ENCODE data around the gene ELP5.

DNA sequence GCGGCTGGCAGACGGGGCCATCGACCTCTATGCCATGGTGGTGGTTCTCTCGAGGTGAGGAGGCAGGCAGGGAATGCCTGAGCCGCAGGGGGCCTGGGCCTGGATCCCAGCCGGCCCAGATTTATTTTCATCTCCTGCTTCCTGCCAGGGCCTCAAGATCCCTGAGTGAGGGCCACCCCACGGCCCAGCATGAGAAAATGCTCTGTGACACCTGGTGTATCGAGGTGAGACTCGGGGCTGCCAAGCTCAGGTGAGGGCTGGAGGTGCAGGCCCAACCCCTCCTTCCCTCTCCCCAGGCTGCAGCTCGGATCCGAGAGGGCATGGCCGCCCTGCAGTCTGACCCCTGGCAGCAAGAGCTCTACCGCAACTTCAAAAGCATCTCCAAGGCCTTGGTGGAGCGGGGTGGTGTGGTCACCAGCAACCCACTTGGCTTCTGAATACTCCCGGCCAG is 27.3 kb upstream of the ELP5 start:
- no peak for TF ChIP-seq CTCF (conservative IDR thresholded peaks at IDR 0.05; ENCODE audit: low read depth in 2 of 2)
- TF ChIP-seq EZH2phosphoT487 (IDR thresholded peaks at IDR 0.05; ENCODE audit: unreplicated experiment) = no peak
- TF ChIP-seq EZH2 (IDR thresholded peaks at IDR 0.05; ENCODE audit: low read depth, unreplicated experiment) = no peak
- TF ChIP-seq REST (IDR thresholded peaks at IDR 0.05; ENCODE audit: unreplicated experiment) = no peak
- no peak for TF ChIP-seq JUNB (IDR thresholded peaks at IDR 0.05; ENCODE audit: unreplicated experiment)
- no peak for TF ChIP-seq POLR2AphosphoS5 (IDR thresholded peaks at IDR 0.05; ENCODE audit: low read depth)
- no peak for TF ChIP-seq CREB1 (CRISPR knock-in tag; IDR thresholded peaks at IDR 0.05; ENCODE audit: low read depth)
- TF ChIP-seq NANOG (IDR thresholded peaks at IDR 0.05; ENCODE audit: borderline replicate concordance) = no peak
- no peak for TF ChIP-seq ZNF331 (CRISPR knock-in tag; IDR thresholded peaks at IDR 0.05; ENCODE audit: low read depth)
- TF ChIP-seq ETS1 (IDR thresholded peaks at IDR 0.05) = no peak
- TF ChIP-seq, protein P1, sequence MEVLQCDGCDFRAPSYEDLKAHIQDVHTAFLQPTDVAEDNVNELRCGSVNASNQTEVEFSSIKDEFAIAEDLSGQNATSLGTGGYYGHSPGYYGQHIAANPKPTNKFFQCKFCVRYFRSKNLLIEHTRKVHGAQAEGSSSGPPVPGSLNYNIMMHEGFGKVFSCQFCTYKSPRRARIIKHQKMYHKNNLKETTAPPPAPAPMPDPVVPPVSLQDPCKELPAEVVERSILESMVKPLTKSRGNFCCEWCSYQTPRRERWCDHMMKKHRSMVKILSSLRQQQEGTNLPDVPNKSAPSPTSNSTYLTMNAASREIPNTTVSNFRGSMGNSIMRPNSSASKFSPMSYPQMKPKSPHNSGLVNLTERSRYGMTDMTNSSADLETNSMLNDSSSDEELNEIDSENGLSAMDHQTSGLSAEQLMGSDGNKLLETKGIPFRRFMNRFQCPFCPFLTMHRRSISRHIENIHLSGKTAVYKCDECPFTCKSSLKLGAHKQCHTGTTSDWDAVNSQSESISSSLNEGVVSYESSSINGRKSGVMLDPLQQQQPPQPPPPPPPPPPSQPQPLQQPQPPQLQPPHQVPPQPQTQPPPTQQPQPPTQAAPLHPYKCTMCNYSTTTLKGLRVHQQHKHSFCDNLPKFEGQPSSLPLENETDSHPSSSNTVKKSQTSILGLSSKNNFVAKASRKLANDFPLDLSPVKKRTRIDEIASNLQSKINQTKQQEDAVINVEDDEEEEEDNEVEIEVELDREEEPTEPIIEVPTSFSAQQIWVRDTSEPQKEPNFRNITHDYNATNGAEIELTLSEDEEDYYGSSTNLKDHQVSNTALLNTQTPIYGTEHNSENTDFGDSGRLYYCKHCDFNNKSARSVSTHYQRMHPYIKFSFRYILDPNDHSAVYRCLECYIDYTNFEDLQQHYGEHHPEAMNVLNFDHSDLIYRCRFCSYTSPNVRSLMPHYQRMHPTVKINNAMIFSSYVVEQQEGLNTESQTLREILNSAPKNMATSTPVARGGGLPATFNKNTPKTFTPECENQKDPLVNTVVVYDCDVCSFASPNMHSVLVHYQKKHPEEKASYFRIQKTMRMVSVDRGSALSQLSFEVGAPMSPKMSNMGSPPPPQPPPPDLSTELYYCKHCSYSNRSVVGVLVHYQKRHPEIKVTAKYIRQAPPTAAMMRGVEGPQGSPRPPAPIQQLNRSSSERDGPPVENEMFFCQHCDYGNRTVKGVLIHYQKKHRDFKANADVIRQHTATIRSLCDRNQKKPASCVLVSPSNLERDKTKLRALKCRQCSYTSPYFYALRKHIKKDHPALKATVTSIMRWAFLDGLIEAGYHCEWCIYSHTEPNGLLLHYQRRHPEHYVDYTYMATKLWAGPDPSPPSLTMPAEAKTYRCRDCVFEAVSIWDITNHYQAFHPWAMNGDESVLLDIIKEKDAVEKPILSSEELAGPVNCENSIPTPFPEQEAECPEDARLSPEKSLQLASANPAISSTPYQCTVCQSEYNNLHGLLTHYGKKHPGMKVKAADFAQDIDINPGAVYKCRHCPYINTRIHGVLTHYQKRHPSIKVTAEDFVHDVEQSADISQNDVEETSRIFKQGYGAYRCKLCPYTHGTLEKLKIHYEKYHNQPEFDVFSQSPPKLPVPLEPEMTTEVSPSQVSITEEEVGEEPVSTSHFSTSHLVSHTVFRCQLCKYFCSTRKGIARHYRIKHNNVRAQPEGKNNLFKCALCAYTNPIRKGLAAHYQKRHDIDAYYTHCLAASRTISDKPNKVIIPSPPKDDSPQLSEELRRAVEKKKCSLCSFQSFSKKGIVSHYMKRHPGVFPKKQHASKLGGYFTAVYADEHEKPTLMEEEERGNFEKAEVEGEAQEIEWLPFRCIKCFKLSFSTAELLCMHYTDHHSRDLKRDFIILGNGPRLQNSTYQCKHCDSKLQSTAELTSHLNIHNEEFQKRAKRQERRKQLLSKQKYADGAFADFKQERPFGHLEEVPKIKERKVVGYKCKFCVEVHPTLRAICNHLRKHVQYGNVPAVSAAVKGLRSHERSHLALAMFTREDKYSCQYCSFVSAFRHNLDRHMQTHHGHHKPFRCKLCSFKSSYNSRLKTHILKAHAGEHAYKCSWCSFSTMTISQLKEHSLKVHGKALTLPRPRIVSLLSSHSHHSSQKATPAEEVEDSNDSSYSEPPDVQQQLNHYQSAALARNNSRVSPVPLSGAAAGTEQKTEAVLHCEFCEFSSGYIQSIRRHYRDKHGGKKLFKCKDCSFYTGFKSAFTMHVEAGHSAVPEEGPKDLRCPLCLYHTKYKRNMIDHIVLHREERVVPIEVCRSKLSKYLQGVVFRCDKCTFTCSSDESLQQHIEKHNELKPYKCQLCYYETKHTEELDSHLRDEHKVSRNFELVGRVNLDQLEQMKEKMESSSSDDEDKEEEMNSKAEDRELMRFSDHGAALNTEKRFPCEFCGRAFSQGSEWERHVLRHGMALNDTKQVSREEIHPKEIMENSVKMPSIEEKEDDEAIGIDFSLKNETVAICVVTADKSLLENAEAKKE (CRISPR knock-in tag; IDR thresholded peaks at IDR 0.05) = no peak

All from GM23338 (cell line).